Activated naive CD8-positive, alpha-beta T cell treated with anti-CD3 and anti-CD28 coated beads, Interleukin-2, amount 10 ng/mL, durations not matched to agents 7 days and 5 days (primary cell): ENCODE data around the gene AP4M1. TPM values are rescaled to one million over a fixed set of nuclear protein-coding genes. Genes with fewer than 3 reads are reported as not detected.

ENCODE experiments used
- ATAC-seq: fragments of 150-1000 bp; cut with Tn5 transposase; one replicate; pipeline ENCODE4 v1.10.0; 2021; ENCODE audit warnings: low read depth, moderate library complexity
- POLR2A ChIA-PET: fragments of 350-600 bp; sonication (Branson Sonifier 250); formaldehyde crosslinking; loops from one replicate; lab custom pipeline; 2021; ENCODE audit warnings: antibody characterized with exemption; lab: Charles Lee
- DNase-seq: peaks from one replicate; pipeline ENCODE4 v3.0.0; 2021
- H3K27ac Mint-ChIP-seq: one replicate; pipeline ENCODE4 v1.8.0; 2022; ENCODE audit warnings: mild to moderate bottlenecking, mixed read lengths
- H3K27me3 Mint-ChIP-seq: one replicate; pipeline ENCODE4 v1.8.0; 2022; ENCODE audit warnings: mild to moderate bottlenecking, moderate library complexity, mixed read lengths
- H3K36me3 Mint-ChIP-seq: one replicate; pipeline ENCODE4 v1.8.0; 2021; ENCODE audit warnings: mild to moderate bottlenecking, mixed read lengths
- H3K4me1 Mint-ChIP-seq: one replicate; pipeline ENCODE4 v1.8.0; 2021; ENCODE audit warnings: mixed read lengths
- H3K4me3 Mint-ChIP-seq: one replicate; pipeline ENCODE4 v1.8.0; 2022; ENCODE audit warnings: mild to moderate bottlenecking, moderate library complexity, mixed read lengths
- H3K9me3 Mint-ChIP-seq: one replicate; pipeline ENCODE4 v1.8.0; 2021; ENCODE audit warnings: mixed read lengths
- microRNA-seq: library from miRNA; unstranded; fragments of <30 nt; microRNA quantifications from one replicate; pipeline ENCODE4 v1.2.0, GENCODE V29; 2022
- total RNA-seq, 2 experiments: library from RNA; stranded (reverse); gene quantifications; one replicate each; pipeline ENCODE4 v1.2.3, GENCODE V29; 2021

The AP4M1 gene
- total RNA-seq, 2 experiments from 2014 or later: 15.0 to 16.5 TPM

GRCh38 chr7:100152937-100153666, 51.7 kb downstream of the AP4M1 start:
- POLR2A ChIA-PET: interaction anchor here (1.2 to 1.7 kb wide), 2 partner anchors 11 to 13 kb away, joined by 3 to 6 read pairs; no protein-coding TSS in a partner anchor
- Mint-ChIP-seq H3K4me3 (no peak overlapping the region), H3K27ac (peak overlapping the region; percentile 52), H3K4me1 (peaks cover 49% of the 10 kb centered on the region), H3K36me3 (peaks cover 31% of the 10 kb centered on the region), H3K9me3 (no peaks in the 10 kb centered on the region), H3K27me3 (no peaks in the 10 kb centered on the region)
- no peak for ATAC-seq
- no peak for DNase-seq

DNA sequence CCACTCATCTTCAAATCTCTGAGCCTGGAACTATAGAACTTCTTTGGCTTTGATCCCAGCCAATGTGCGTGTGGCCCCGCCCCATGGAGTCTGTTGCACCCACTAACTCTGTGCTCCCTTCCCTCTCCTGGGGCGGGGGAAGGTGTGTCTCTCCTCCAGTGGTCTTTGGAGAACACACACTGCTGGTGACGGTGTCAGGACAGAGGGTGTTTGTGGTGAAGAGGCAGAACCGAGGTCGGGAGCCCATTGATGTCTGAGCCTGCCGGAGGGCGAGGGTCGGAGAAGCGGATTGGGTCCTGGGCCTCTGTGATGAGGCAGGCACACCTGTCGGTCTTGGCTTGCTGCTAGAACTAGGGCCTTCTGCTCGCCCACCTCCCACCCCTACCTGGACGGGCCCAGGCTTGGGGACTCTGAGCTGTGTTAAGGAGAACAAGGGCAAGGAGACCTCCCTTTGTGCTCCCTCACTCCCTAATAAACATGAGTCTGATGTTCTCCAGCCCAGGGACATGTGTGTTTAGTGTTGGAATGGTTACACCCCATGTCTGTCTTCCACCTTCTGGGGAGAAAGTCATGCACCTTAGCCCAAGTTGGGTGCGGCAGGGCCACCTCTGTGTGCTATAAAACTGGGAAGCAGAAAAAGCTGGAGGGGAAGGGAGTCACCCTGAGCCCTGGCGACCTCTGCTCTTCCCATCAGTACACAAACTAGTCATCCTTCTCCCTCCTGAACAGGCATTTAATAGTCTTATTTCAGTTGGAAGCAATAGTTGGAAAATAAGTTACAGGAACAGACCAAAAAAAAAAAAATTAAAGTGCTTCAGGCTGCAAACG, 52.5 kb downstream of the AP4M1 start:
- H3K4me1 Mint-ChIP-seq: peaks cover 46% of the 10 kb centered on the region
- peak overlapping the region; percentile 52 for H3K27ac Mint-ChIP-seq
- no peak for DNase-seq
- H3K36me3 Mint-ChIP-seq: peaks cover 27% of the 10 kb centered on the region
- H3K27me3 Mint-ChIP-seq: no peaks in the 10 kb centered on the region
- no peak for ATAC-seq
- POLR2A ChIA-PET: interaction anchor here (0.7 to 3.8 kb wide), 4 partner anchors 11 to 26 kb away, joined by 3 to 16 read pairs (median 4); no protein-coding TSS in a partner anchor
- H3K4me3 Mint-ChIP-seq: no peak overlapping the region
- no peaks in the 10 kb centered on the region for H3K9me3 Mint-ChIP-seq

GRCh38 chr7:100154651-100155491, 53.4 kb downstream of the AP4M1 start:
- POLR2A ChIA-PET: interaction anchor here (0.6 to 3.8 kb wide), 4 partner anchors 15 to 351 kb away, joined by 3 to 16 read pairs (median 5); no protein-coding TSS in a partner anchor
- no peak overlapping the region for H3K27ac Mint-ChIP-seq

GRCh38 chr7:100155553-100156317, 54.3 kb downstream of the AP4M1 start:
- Mint-ChIP-seq H3K9me3 (no peaks in the 10 kb centered on the region), H3K4me3 (no peak overlapping the region), H3K27me3 (no peaks in the 10 kb centered on the region), H3K4me1 (peaks cover 44% of the 10 kb centered on the region), H3K27ac (peak overlapping the region; percentile 30), H3K36me3 (peaks cover 23% of the 10 kb centered on the region)
- no peak for DNase-seq
- no peak for ATAC-seq
- POLR2A ChIA-PET: interaction anchor here (1.0 to 3.8 kb wide), 4 partner anchors 10 to 24 kb away, joined by 3 to 22 read pairs (median 13); partner anchors contain the start of gene GAL3ST4

More at GRCh38 chr7:100154651-100155491, 53.4 kb downstream of the AP4M1 start:
- ATAC-seq (no peak), DNase-seq (no peak)
- peaks cover 52% of the 10 kb centered on the region for H3K4me1 Mint-ChIP-seq
- peaks cover 27% of the 10 kb centered on the region for H3K36me3 Mint-ChIP-seq
- no peak overlapping the region for H3K4me3 Mint-ChIP-seq
- no peaks in the 10 kb centered on the region for H3K9me3 Mint-ChIP-seq
- H3K27me3 Mint-ChIP-seq: no peaks in the 10 kb centered on the region

GRCh38 chr7:100156331-100157068, 55.1 kb downstream of the AP4M1 start:
- POLR2A ChIA-PET: interaction anchor here (1.0 to 4.4 kb wide), 7 partner anchors 7 to 272 kb away, joined by 3 to 48 read pairs (median 10); partner anchors contain the start of genes GAL3ST4, GPC2, LAMTOR4 and MEPCE
- Mint-ChIP-seq H3K27me3 (no peaks in the 10 kb centered on the region), H3K27ac (peak overlapping the region; percentile 82), H3K36me3 (peaks cover 23% of the 10 kb centered on the region), H3K9me3 (no peaks in the 10 kb centered on the region), H3K4me3 (peak overlapping the region; percentile 83), H3K4me1 (peaks cover 42% of the 10 kb centered on the region)
- no peak for DNase-seq
- peak; percentile 26 for ATAC-seq

DNA sequence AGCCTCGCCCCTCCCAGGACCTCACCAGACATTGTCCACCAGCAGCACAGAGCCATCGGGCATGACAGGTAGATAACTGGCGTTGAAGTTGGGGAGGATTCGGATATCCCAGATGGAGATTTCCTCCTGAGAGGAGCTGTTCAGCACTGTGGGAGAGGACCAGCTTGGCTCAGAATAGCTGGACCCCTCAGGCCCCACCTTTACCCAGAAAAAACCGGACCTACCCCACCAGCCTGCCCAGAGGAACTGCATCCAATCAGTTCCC, 55.6 kb downstream of the AP4M1 start:
- ATAC-seq (no peak), DNase-seq (no peak)
- Mint-ChIP-seq H3K27me3 (no peaks in the 10 kb centered on the region), H3K4me3 (peak overlapping the region; percentile 83), H3K9me3 (no peaks in the 10 kb centered on the region), H3K4me1 (peaks cover 40% of the 10 kb centered on the region), H3K27ac (peak overlapping the region; percentile 82), H3K36me3 (peaks cover 20% of the 10 kb centered on the region)
- POLR2A ChIA-PET: interaction anchor here (1.0 to 4.4 kb wide), 7 partner anchors 8 to 272 kb away, joined by 3 to 48 read pairs (median 10); partner anchors contain the start of genes GAL3ST4, GPC2, LAMTOR4 and MEPCE

GRCh38 chr7:100157334-100158228, 56.1 kb downstream of the AP4M1 start:
- no peaks in the 10 kb centered on the region for H3K9me3 Mint-ChIP-seq
- ATAC-seq (peak; percentile 13), DNase-seq (no peak)
- peaks cover 16% of the 10 kb centered on the region for H3K36me3 Mint-ChIP-seq
- H3K4me1 Mint-ChIP-seq: peaks cover 35% of the 10 kb centered on the region
- H3K27ac Mint-ChIP-seq: peak overlapping the region; percentile 78
- H3K27me3 Mint-ChIP-seq: no peaks in the 10 kb centered on the region
- peak overlapping the region; percentile 83 for H3K4me3 Mint-ChIP-seq
- POLR2A ChIA-PET: interaction anchor here (0.5 to 4.4 kb wide), 10 partner anchors 8 to 271 kb away, joined by 3 to 48 read pairs (median 6); partner anchors contain the start of genes GAL3ST4, GPC2, LAMTOR4 and MEPCE

Small RNAs within 50 kb of the gene (microRNA-seq; reads per million reads assigned to microRNA genes)
- 11,385 reads per million, percentile 95 among the genes with 10 or more reads in this experiment for gene MIR106B
- 1,369 reads per million, percentile 81 among the genes with 10 or more reads in this experiment for gene MIR25
- gene MIR4658: 2.1 reads per million
- gene MIR93: 8,385 reads per million, percentile 93 among the genes with 10 or more reads in this experiment

Other genes with a start within 250 kb of the AP4M1 start
- gene OR2AE1, start 224.6 kb upstream of the AP4M1 start, total RNA-seq: under 1 TPM; 0.47 to 0.57 TPM
- 10 to 100 TPM; 41.2 to 42.2 TPM for gene TRIM4, start 182.1 kb upstream of the AP4M1 start, total RNA-seq
- gene GJC3, start 172.0 kb upstream of the AP4M1 start, total RNA-seq: not detected
- not detected for gene AZGP1, start 125.6 kb upstream of the AP4M1 start, total RNA-seq
- gene ZKSCAN1, start 86.0 kb upstream of the AP4M1 start, total RNA-seq: 10 to 100 TPM; 85.5 to 88.8 TPM
- gene ZSCAN21, start 51.9 kb upstream of the AP4M1 start, total RNA-seq: 10 to 100 TPM in 1 of 2 experiments, 1 to 10 TPM in 1; 9.8 to 10.1 TPM
- gene ZNF3, start 19.9 kb upstream of the AP4M1 start, total RNA-seq: 10 to 100 TPM; 28.0 to 32.6 TPM
- 10 to 100 TPM; 72.4 to 76.7 TPM for gene COPS6, start 12.7 kb upstream of the AP4M1 start, total RNA-seq
- gene MCM7, start 246 bp upstream of the AP4M1 start, total RNA-seq: 100 to 1,000 TPM; 278 to 307 TPM
- gene TAF6, start 17.7 kb downstream of the AP4M1 start, total RNA-seq: 10 to 100 TPM; 63.7 to 65.9 TPM
- gene CNPY4, start 18.0 kb downstream of the AP4M1 start, total RNA-seq: 10 to 100 TPM; 52.4 to 58.3 TPM
- 1 to 10 TPM; 4.8 to 6.5 TPM for gene MBLAC1, start 25.3 kb downstream of the AP4M1 start, total RNA-seq
- 100 to 1,000 TPM; 170 to 175 TPM for gene LAMTOR4, start 47.3 kb downstream of the AP4M1 start, total RNA-seq
- gene TRAPPC14, start 57.1 kb downstream of the AP4M1 start, total RNA-seq: 10 to 100 TPM; 52.0 to 58.4 TPM
- 1 to 10 TPM; 6.7 to 6.9 TPM for gene GAL3ST4, start 67.0 kb downstream of the AP4M1 start, total RNA-seq
- 10 to 100 TPM; 12.6 to 13.0 TPM for gene GPC2, start 75.7 kb downstream of the AP4M1 start, total RNA-seq
- gene STAG3, start 76.3 kb downstream of the AP4M1 start, total RNA-seq: 10 to 100 TPM; 31.1 to 38.8 TPM
- 10 to 100 TPM; 86.1 to 86.2 TPM for gene PVRIG, start 118.3 kb downstream of the AP4M1 start, total RNA-seq
- gene SPDYE3, start 206.1 kb downstream of the AP4M1 start, total RNA-seq: not detected